GM12891 (cell line): ENCODE measurements around the gene INSL4.

Experiments
- PAX5 ChIP-seq: IDR thresholded peaks from 2 replicates; pipeline ENCODE4 v1.6.1; 2011; ENCODE audit warnings: low read length, moderate library complexity, mild to moderate bottlenecking; ENCODE audit not compliant: insufficient read depth, severe bottlenecking
- POLR2A ChIP-seq: IDR thresholded peaks from 2 replicates; pipeline ENCODE4 v1.6.1; 2011; ENCODE audit warnings: low read depth, low read length, control low read depth
- POLR2AphosphoS5 ChIP-seq: IDR thresholded peaks from 2 replicates; pipeline ENCODE4 v1.6.1; 2011; ENCODE audit warnings: low read depth, low read length, control low read depth
- POU2F2 ChIP-seq: IDR thresholded peaks from 2 replicates; pipeline ENCODE4 v1.6.1; 2011; ENCODE audit warnings: low read depth, mild to moderate bottlenecking, control low read depth, low read length, moderate library complexity
- SPI1 ChIP-seq: IDR thresholded peaks from 2 replicates; pipeline ENCODE4 v1.6.1; 2011; ENCODE audit warnings: low read depth, low read length, control low read depth
- TAF1 ChIP-seq: IDR thresholded peaks from 2 replicates; pipeline ENCODE4 v1.6.1; 2011; ENCODE audit warnings: low read depth, low read length, control low read depth

DNA sequence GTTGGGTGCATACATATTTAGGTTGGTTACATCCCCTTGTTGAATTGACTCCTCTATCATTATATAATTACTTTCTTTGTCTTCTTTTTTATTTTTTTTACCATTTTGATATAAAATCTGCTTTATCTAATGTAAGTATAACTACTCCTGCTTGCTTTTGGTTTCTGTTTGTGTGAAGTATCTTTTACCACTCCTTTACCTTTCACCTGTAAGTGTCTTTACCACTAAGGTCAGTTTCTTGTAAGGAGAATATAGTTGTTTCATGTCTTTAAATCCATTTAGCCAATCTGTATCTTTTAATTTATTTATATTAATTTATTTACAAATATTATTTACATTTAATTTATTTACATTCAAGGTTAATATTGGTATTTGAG, 33.0 kb downstream of the INSL4 start:
- TF ChIP-seq POLR2A = no peak
- TF ChIP-seq POLR2AphosphoS5 = no peak
- no peak for TF ChIP-seq TAF1
- no peak for TF ChIP-seq POU2F2
- TF ChIP-seq SPI1 = no peak
- TF ChIP-seq PAX5 = no peak
